Endometrial microvascular endothelial cells (primary cell): ENCODE measurements around the gene TMEM158. TPM values are rescaled to one million over a fixed set of nuclear protein-coding genes. Genes with fewer than 3 reads are reported as not detected.

Source experiments
- in situ Hi-C: cut with HindIII; loops from 2 replicates; pipeline ENCODE4 v1.10.0; 2017; ENCODE audit warnings: low sequenced_read_pairs, low pct_unique_long_range_greater_than_20kb; ENCODE audit errors: inconsistent ontology term
- total RNA-seq: library from RNA; depleted of rRNA; stranded (reverse); fragments of >200 nt; gene quantifications from one replicate; pipeline ENCODE4 v1.2.3, GENCODE V29; 2015; ENCODE audit errors: inconsistent ontology term

The TMEM158 gene
- total RNA-seq, 1 donor from 2014 or later = 14.9 TPM

DNA sequence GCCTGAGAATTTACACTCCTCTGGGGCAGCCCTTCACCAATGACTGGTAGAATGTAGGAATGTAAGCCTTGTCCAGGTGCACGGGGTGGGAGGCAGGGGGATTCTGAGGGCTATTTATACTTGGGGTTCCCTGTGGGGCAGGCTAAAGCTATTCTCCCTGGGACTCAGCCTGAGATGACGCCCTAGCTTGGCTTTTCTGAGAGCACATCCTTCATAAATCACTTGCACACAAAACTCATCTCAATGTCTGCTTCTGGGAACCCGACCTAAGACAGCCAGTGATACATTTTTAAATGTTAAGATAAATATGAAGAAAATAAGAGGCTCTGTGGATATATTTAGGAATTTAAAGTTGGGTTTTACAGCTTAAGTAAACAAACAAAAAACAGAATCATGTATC lies 16.6 kb downstream of the TMEM158 start:
- in situ Hi-C loops = no loop called here

DNA sequence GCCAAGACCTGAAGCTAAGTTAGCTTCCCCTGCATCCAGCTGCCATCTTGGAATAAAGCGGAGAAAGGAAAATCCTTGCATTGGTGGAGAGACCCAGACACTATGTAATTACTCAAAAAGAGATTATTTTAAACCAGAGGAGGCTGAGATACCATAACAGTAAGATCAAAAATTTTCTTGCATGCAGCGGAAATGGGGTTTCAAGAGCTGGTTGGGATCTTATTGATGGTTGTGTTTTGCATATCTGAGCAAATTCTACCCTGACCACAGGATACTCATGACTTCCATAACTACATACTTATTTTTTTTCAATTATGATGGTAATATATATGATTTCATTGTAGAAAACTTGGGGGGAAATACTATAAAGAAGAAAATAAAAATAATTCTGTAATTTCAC lies 17.5 kb downstream of the TMEM158 start:
- in situ Hi-C loops = no loop called here

DNA sequence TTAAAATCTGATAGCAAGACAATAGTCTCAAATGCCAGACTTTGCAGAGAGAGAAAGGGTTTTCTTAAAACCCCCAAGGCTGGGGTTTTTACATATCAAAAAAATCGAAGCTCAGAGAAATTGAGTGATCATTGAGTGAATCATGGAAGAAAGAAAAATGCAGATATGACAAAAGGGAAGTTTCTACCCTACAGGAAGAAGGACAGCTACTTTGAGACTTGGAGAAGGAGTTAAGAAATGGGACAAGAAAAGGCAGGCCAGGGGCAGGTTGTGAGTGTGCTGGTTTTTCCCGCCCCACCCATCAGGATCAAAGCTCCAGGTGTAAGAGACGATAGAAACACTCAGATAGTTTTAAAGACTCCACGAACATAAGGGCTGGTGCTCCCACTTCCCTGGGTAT lies 18.6 kb downstream of the TMEM158 start:
- in situ Hi-C loops = no loop called here

DNA sequence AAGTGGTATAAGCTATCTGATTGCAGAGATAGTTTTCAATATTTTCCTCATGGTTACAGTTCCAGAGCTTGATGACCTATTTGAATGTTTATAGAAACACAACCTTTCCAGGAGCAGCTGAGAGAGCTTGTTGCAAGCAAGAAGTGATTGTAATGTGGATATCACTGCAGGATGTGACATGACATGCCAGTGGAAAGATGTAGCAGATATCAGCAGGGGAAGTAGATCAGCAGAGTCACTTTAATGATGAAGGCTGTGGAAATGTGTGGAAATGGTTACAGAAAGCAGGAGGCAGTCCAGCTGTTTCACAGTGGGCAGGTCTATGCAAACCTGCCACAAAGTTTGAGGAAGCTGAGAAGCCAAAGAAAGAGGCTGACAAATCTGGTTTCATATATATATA lies 21.0 kb downstream of the TMEM158 start:
- in situ Hi-C loops = no loop called here

DNA sequence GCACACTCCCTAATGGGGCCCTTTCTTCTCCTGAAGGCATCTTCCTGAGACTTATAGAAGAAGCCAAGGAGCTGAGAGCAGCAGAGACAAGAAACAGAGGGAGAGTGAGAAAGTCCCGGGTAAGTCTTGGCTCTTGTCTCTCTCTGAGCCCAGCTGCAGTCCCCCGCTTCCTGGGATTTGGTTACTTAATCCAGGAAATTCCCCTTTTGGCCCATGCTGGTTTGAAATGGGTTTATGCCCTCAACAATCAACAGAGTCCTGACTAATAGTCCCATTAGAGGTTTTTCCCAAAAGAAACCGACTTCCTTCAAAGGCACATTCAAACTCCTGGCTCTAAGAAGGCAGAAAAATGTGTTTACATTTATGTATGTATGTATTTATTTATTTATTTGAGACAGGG lies 22.0 kb downstream of the TMEM158 start:
- in situ Hi-C loops = no loop called here

DNA sequence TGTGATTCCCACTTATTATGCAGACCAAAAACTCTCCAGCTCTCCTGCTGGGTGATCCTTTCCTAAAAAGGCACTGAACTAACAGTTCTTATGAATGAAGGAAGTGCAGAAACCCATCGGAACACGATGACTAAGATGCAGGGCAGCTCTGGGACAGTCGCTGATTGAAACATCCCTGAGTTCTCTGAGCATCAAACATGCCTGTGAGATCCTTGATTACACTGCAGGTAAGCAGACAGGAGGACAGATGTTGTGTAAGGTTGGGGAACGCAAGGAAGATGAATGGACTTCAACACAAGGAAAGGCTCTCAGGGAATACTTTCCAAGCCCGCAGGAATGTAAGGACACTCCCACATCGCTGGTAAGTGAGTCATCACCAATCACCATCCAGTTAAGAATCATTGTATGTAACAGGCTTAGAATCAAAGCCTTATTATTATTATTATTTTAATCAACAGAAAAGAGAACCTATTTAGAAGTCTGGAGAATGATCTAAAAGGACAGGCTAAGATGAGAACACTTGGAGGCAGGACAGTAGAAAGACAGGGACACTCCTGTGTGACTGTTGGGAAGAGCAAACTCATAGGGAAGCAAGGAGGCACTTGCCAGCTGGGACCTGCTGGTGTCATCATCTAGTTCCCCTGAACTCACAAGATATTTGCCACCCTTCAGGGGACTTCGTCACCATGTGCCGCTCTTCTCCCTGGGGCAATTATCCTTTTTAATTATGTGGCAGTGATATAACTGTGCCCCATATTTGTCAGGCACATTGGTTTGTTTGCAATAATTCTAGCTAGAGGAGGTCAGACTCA lies 26.0 kb downstream of the TMEM158 start:
- in situ Hi-C loops = no loop called here

DNA sequence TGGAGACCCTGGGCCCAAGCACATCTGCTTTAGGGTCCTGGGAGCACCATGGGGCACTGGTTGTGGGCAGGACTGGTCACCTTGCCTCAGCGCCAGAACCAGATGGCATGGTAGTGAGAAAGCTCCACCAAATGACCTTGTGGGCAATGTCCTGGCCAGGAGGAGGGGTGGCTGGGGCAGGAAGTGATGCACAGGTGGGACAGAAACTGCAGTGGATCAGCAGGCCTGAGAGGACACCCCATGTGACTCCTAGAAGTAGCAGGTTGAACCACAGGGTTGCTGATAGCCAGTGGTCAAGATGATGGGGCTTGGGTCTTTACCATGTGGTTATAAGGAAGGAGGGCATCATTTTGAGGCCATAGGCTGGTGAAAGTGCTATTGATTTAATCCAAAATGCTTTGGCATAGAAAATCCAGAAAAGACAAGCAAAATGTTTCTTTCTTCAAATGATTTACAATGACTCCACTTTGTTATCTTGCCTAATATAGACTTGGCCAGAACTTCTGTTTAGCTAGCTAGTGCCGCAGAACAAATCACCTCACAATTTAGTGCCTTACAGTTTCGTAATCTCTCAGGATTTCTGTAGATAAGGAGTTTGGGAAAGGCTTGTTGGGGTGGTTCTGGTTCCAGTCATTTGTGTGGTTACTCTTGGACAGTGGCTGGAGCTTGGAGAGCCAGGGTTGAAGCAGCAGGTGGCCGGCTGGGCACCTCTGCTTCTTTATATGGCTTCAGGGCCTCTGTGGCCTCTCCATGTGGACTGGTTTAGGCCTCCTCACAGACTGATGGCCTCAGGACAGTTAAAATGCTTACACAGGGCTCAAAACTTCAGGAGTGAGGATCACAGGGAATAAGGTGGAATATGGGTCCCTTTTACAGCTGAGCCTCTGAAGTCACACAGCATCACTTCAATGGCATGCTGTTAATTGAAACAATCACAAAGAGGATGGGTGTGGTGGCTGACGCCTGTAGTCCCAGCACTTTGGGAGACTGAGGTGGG lies 27.5 kb downstream of the TMEM158 start:
- in situ Hi-C loops = no loop called here

DNA sequence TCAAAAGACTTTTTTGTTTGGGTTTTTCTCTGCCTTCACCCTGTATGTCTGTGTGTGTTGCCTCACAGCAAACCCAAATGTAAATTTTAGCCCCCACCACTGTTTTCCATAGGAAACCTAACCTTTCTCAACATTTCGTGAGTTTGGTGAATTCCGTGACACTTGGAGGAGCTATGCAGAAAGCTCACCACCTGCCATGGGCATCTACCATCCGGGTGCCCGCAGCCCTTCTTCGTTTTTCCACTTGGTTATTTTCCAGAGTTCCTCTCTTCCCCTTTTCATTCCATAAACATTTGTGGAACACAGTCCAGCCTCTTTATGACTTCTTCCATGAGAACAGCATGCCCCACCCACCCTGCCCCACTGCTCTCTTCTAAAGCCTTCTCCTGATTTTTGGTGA lies 31.3 kb downstream of the TMEM158 start:
- in situ Hi-C loops = no loop called here

DNA sequence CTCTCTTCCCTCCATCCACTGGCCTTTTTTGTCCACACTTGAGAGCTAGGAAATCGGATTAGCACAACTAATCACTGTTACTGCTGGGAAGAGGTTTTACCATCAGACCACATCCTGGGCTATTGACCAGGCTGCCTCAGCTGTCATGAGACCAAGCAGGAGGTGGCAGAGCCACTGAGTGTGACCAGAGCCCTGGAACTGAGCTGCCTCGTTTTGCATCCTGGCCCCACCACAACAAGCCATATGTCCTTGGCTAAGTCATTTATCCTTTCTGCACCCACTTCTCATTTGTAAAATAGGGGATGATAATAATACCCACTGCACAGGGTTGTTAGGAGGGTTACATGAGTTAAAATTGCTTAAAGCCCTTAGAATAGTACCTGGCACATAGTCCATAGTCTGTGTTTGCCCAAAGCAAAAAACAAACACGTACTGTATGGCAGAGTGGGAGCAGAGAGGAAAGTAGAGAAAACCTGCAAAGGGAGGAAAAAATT lies 34.1 kb downstream of the TMEM158 start:
- in situ Hi-C loops = no loop called here

DNA sequence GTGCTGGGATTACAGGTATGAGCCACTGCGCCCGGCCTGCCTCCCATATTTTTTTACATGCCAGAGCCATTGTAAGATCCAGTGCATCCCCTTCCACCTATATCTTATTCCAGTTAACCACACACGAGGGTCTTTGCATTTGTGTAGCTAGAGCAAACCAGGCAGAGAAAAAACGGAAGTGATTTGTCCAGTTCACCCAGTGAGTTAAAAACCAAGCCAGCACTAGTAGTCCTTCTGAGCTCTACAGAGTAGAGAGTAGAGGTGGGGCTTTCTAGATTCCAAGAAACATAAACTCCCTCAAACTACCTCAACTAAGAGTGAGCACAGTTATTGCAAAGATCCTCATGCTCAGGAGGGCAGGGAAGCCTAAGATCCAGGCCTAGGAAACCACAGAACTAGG lies 34.7 kb downstream of the TMEM158 start:
- in situ Hi-C loops = no loop called here

DNA sequence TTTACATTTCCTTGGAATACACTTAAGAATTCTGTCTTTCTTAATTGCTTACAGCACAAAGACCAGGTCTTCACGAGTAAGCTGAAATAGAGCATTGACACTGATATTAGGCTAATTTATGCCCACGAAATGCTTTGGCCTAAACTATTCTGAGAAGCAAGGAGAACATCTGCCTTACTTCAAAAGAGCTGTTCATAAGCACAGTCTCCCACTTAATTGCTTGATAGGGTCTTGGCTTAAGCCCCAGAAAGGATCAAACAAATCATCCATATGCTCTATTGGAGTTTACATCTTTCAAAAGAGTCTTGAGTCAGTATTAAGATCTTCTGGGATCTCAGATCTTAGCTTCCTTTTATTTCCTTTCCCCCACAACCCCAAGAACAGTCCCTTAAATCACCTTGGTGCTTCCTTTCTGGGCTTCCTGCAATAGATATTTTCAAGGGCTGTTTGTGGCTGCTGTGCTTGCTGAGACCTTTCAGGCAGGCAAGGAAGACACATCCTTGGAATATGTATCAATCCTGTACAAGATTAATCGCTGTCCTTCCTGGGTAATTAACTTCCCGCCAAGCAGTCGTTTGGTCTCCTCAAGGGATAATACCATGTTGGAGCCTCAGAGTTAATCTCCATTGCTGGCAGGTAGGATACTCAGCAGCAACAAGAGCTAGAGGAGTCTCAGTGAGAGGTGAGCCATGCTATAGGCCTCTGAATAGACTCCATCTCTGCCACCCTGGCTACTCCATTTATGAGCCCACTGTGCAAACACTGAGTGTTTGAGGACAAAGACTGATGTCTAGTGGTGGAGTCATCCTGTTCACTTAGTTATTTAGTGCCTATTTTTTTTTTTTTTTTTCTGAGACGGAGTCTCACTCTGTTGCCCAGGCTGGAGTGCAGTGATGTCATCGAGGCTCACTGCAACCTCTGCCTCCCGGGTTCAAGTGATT lies 37.1 kb downstream of the TMEM158 start:
- in situ Hi-C loops = no loop called here

DNA sequence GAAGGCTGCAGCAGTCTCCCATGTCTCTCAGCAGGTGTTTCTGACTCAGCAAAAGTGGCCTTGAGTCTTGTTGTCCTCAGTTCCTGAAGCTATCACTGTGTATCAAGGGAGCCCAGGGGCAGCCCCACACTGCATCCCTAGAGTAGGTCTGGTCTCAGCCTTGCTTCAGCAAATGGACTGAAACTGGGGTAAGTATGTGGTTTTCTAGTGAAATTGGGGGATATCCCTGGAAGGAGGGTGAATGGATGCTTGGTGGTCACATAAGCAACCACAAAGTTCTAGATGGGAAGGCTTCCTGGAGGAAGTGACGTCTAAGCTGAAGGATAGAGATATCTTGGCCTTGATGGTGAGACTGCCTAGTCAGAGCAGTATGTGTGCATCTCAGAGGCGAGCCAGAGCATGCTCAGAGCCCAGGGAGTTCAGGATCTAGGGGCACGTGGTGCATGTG lies 38.4 kb downstream of the TMEM158 start:
- in situ Hi-C loops = no loop called here

DNA sequence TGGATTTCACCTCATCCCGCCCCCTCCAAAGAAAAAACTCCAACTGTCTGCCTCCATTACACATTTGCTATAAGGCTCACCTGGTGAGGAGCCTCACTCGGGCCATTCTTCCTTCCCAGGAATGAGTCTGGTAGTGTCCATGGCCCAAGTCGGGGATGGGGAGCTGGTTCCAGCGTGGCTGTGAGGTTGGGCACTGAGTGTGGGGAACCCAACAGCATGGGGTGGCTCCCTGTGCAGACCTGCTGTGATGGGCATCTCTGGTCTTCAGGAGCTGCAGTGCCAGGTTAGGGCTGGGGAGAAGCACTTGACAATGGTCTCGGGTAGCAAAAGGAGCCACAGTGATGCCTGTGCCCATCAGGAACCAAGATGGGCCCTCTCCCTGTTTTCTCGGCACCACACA lies 39.2 kb downstream of the TMEM158 start:
- in situ Hi-C loops = no loop called here

DNA sequence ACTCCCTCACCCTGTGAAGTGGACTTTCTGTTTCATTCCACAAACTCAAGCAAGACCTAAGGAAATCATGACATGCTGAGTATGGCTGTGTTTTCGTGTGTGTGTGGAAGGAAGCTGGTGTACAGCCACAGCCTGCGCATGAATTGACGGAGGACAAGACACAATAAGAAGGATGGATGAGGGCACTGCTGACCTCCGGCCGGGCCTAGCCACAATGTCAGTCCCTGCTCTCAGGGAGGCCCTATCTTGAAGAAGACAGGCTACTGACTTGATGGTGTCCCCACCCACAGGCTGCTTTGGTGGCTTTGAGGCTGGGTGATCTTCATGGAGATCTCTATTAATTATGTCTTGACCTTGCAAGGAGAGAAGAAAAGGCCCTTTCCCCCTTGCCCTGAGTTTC lies 40.6 kb downstream of the TMEM158 start:
- in situ Hi-C loops = no loop called here

DNA sequence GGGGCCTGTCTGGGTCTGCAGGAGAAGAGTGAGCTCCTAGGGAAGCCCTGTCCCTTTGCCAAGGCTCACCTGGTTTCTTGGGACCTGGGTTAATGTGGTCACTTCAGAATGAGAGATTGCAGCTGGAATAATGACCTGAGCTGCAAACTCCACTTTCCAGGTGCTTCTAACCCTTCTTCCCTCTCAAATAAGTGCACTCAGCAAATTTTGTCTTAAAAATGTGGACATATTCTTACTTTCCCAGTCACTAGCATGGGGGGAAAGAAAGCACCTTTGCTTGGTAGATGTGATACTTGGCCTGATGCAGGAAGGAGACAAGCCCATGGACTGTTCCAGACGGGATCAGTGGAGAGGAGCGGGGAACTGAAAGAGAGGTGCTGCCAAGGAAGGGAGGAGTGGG lies 41.0 kb downstream of the TMEM158 start:
- in situ Hi-C loops = no loop called here

DNA sequence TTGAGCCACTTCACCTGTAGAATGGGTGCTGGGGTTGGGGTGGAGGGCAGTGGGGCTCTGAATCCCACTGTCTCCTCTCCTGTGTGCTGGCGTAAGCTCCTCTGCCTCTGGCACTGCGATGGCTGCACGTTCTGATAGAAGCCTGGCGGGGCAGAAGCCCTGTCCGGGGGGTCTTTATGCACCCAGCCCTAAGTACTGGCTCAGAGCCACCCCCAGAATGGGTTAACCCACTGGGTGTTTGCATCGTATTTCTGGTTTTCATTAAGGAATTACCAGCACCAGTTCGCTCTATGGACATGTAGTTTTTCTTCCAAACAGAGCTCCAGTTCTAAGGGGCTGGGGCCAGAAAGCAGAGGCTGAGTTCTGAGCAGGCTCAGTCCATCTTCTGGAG lies 42.2 kb downstream of the TMEM158 start:
- in situ Hi-C loops = no loop called here

DNA sequence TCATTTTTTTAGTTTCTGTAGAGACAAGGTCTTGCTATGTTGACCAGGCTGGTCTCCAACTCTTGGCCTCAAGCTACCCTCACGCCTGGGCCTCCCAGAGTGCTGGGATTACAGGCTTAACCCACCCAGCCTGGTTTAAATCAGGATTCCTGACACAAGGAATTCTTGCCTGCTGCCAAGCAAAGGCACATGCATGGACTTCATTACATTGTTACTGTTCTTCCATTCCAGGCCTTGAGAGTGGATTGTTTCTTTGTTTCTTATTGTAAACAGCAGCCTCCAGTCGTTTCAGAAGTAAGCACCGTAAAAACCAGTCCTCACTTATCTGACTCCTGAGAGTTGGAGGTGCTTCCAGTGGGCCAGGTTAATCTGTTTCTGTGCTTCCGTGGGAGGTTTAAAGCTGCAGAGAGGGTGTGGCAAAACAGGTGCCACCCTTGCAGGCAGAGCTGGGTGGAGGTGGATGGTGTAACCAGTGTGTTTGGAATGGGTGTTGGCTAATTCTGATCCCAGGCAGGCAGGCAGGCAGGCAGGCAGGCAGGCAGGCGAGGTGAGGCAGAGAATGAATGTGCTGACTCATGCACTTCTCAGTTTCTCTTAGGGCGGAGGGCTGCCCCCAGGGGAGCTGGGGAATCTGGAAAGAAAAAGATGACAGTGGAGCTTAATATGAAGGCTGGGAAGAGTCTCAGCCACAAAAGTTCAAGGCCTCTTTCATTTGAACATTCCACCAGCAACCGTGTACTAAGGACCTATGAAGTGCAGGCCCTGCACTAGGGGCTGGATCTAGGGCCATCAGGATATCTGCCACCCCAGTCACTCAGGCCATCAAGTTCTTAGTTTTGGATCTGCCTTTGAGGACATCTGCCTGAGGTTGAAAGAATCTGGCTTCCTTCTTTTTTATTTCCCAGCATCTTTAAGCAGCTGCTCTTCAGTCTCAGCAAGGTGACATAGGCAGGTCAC lies 42.9 kb downstream of the TMEM158 start:
- in situ Hi-C loops = no loop called here

DNA sequence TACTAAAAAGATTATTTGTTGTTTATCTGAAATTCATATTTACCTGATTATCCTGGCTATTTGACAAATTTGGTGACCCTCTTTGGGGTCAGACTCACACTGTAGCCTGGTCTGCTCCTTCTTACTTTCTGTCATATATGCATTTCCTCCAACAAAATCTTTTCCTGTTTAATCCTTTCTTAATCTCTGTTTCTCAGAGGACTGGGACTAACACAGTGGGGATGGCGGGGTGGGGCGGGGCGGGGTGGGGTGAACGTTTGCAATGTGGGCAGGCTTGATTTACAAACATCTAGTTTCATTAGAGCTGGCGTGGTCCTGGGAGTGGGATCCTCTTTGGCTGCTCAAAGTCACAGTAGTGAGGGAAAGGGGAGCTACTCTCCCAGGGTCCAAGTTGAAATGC lies 44.6 kb downstream of the TMEM158 start:
- in situ Hi-C loops = no loop called here
